SH-SY5Y (cell line): Measurements from ENCODE around the gene TSR3.

Experiments
- GATA2 ChIP-seq: IDR thresholded peaks from 2 replicates; pipeline ENCODE4 v1.6.1; 2011; ENCODE audit warnings: mild to moderate bottlenecking, low read depth, low read length
- GATA3 ChIP-seq: IDR thresholded peaks from 2 replicates; pipeline ENCODE4 v1.6.1; 2011; ENCODE audit warnings: low read depth, mild to moderate bottlenecking, low read length, moderate library complexity

GRCh38 chr16:1394367-1394951 is 42.8 kb upstream of the TSR3 start:
- no peak for TF ChIP-seq GATA2
- TF ChIP-seq GATA3, result no peak
